ENCODE results near the gene VTI1A. TPM values are rescaled to one million over a fixed set of nuclear protein-coding genes. Genes with fewer than 3 reads are reported as not detected.

The VTI1A gene
- total RNA-seq, 1 donor from 2014 or later, result 39.4 TPM

GRCh38 chr10:112849546-112849945 is 402.5 kb downstream of the VTI1A start:
- H3K4me1 Mint-ChIP-seq (ENCODE audit: low read depth), result peaks cover 3% of the 10 kb centered on the region
- H3K4me3 Mint-ChIP-seq (ENCODE audit: low read depth), result no peak overlapping the region
- H3K27ac Mint-ChIP-seq, result no peak overlapping the region
- no peak for TF ChIP-seq CTCF (IDR thresholded peaks at IDR 0.05; ENCODE audit: unreplicated experiment)
- H3K36me3 Mint-ChIP-seq (ENCODE audit: insufficient read depth), result peaks cover 15% of the 10 kb centered on the region
- peaks cover 3% of the 10 kb centered on the region for H3K27me3 Mint-ChIP-seq
- no peak for DNase-seq (ENCODE audit: low spot score, unreplicated experiment)
- peaks cover 22% of the 10 kb centered on the region for H3K9me3 Mint-ChIP-seq (ENCODE audit: low read depth)

GRCh38 chr10:112851181-112851580 is 404.2 kb downstream of the VTI1A start:
- peaks cover 19% of the 10 kb centered on the region for H3K9me3 Mint-ChIP-seq (ENCODE audit: low read depth)

GRCh38 chr10:112851588-112852211 is 404.7 kb downstream of the VTI1A start:
- Mint-ChIP-seq H3K4me3 (ENCODE audit: low read depth) (no peak overlapping the region), H3K9me3 (ENCODE audit: low read depth) (peaks cover 18% of the 10 kb centered on the region)
- TF ChIP-seq CTCF (IDR thresholded peaks at IDR 0.05; ENCODE audit: unreplicated experiment), result no peak

More at GRCh38 chr10:112851181-112851580, 404.2 kb downstream of the VTI1A start:
- DNase-seq (ENCODE audit: low spot score, unreplicated experiment), result no peak
- peaks cover 12% of the 10 kb centered on the region for H3K36me3 Mint-ChIP-seq (ENCODE audit: insufficient read depth)
- no peak overlapping the region for H3K4me3 Mint-ChIP-seq (ENCODE audit: low read depth)
- H3K27ac Mint-ChIP-seq, result no peak overlapping the region
- H3K4me1 Mint-ChIP-seq (ENCODE audit: low read depth), result peaks cover 3% of the 10 kb centered on the region
- TF ChIP-seq CTCF (IDR thresholded peaks at IDR 0.05; ENCODE audit: unreplicated experiment), result no peak
- peaks cover 3% of the 10 kb centered on the region for H3K27me3 Mint-ChIP-seq

GRCh38 chr10:112852306-112852705 is 405.3 kb downstream of the VTI1A start:
- no peak for DNase-seq (ENCODE audit: low spot score, unreplicated experiment)
- Mint-ChIP-seq H3K9me3 (ENCODE audit: low read depth) (peaks cover 16% of the 10 kb centered on the region), H3K4me1 (ENCODE audit: low read depth) (peaks cover 3% of the 10 kb centered on the region), H3K27me3 (peaks cover 3% of the 10 kb centered on the region), H3K4me3 (ENCODE audit: low read depth) (no peak overlapping the region), H3K36me3 (ENCODE audit: insufficient read depth) (peaks cover 9% of the 10 kb centered on the region), H3K27ac (no peak overlapping the region)
- no peak for TF ChIP-seq CTCF (IDR thresholded peaks at IDR 0.05; ENCODE audit: unreplicated experiment)

More at GRCh38 chr10:112851588-112852211, 404.7 kb downstream of the VTI1A start:
- DNase-seq (ENCODE audit: low spot score, unreplicated experiment), result no peak
- peaks cover 3% of the 10 kb centered on the region for H3K4me1 Mint-ChIP-seq (ENCODE audit: low read depth)
- H3K27ac Mint-ChIP-seq, result no peak overlapping the region
- peaks cover 12% of the 10 kb centered on the region for H3K36me3 Mint-ChIP-seq (ENCODE audit: insufficient read depth)
- peaks cover 3% of the 10 kb centered on the region for H3K27me3 Mint-ChIP-seq

- Mint-ChIP-seq H3K36me3 (ENCODE audit: insufficient read depth) (no peaks in the 10 kb centered on the region), H3K4me1 (ENCODE audit: low read depth) (peaks cover under 1% of the 10 kb centered on the region), H3K27ac (no peak overlapping the region), H3K9me3 (ENCODE audit: low read depth) (peaks cover 6% of the 10 kb centered on the region), H3K27me3 (peaks cover 3% of the 10 kb centered on the region), H3K4me3 (ENCODE audit: low read depth) (no peak overlapping the region)
- TF ChIP-seq CTCF (IDR thresholded peaks at IDR 0.05; ENCODE audit: unreplicated experiment), result no peak
- no peak for DNase-seq (ENCODE audit: low spot score, unreplicated experiment)
Observed at GRCh38 chr10:112855134-112855533, 408.1 kb downstream of the VTI1A start.
